OCI-LY1 (cell line): Measurements from ENCODE around the gene UGT2A3.

ENCODE experiments used
- CTCF ChIP-seq: fragments of 200-600 bp; sonication (generic), shearing (Covaris generic); IDR thresholded peaks from 2 replicates; pipeline ENCODE4 v1.5.1; 2017; ENCODE audit warnings: mild to moderate bottlenecking, antibody characterized with exemption, low read length, moderate library complexity, mixed read lengths
- EZH2 ChIP-seq: fragments of 200-600 bp; sonication (generic), shearing (Covaris generic); IDR thresholded peaks from 2 replicates; pipeline ENCODE4 v1.8.0; 2017; ENCODE audit warnings: borderline replicate concordance, mixed run types, mild to moderate bottlenecking, antibody characterized with exemption, low read length, moderate library complexity, mixed read lengths

GRCh38 chr4:68895561-68896198 is 55.9 kb downstream of the UGT2A3 start:
- no peak for TF ChIP-seq CTCF
- no peak for TF ChIP-seq EZH2
